Gastrocnemius medialis (tissue), 4 donors: Measurements from ENCODE around the gene RASSF6. TPM values are rescaled to one million over a fixed set of nuclear protein-coding genes. Genes with fewer than 3 reads are reported as not detected.

Experiments
- ATAC-seq, 2 donors: fragments of 150-250 bp; one replicate each; pipeline ENCODE4 v1.9.1; 2016
- DNase-seq, 2 donors: peaks; one replicate each; pipeline ENCODE4 v3.0.0-alpha.2; 2019
- H3K27ac ChIP-seq, 4 donors: fragments of 200-600 bp; sonication (generic); 1 replicate in 1 of 4; 2 replicates in 3 of 4; pipeline ENCODE4 v1.5.1; 2016 to 2018; ENCODE audit warnings: mild to moderate bottlenecking in 2 of 4, moderate library complexity in 1 of 4
- H3K27me3 ChIP-seq, 3 donors: fragments of 200-600 bp; sonication (generic) in 2 of 3; 1 replicate in 1 of 3; 2 replicates in 2 of 3; pipeline versions ENCODE4 v1.5.1 to v1.6.0; 2016 to 2019; ENCODE audit warnings: mild to moderate bottlenecking in 1 of 3, moderate library complexity in 1 of 3
- H3K36me3 ChIP-seq, 2 donors: fragments of 200-600 bp; sonication (generic) in 1 of 2; one replicate each; pipeline ENCODE4 v1.5.1; 2017 to 2018
- H3K4me1 ChIP-seq, 2 donors: fragments of 200-600 bp; sonication (generic) in 1 of 2; one replicate each; pipeline ENCODE4 v1.5.1; 2016 to 2017; ENCODE audit warnings: mild to moderate bottlenecking in 2 of 2
- H3K4me3 ChIP-seq, 4 donors: fragments of 200-600 bp; sonication (generic) in 3 of 4; 1 replicate in 1 of 4; 2 replicates in 3 of 4; pipeline ENCODE4 v1.5.1; 2016 to 2019; ENCODE audit warnings: mild to moderate bottlenecking in 2 of 4
- H3K9me3 ChIP-seq, 3 donors: fragments of 200-600 bp; sonication (generic) in 2 of 3; 1 replicate in 1 of 3; 2 replicates in 2 of 3; pipeline ENCODE4 v1.5.1; 2016 to 2019
- POLR2A ChIP-seq, 2 donors: fragments of 450-650 bp; IDR thresholded peaks; one replicate each; pipeline ENCODE4 v1.6.1; 2017; ENCODE audit warnings: antibody characterized with exemption in 2 of 2, mild to moderate bottlenecking in 2 of 2, moderate library complexity in 2 of 2
- in situ Hi-C, 4 donors: fragments of 200-750 bp; cut with MboI; loops; one replicate each; pipeline versions ENCODE4 v1.15.0 to v1.8.0; 2017; ENCODE audit warnings: low sequenced_read_pairs in 4 of 4
- intact Hi-C: fragments of 100-400 bp; cut with DNase I; formaldehyde crosslinking; loops from one replicate; pipeline ENCODE4 v1.15.1; 2023; ENCODE audit warnings: low total_unique reads
- total RNA-seq, 4 donors: library from RNA; depleted of rRNA; stranded (reverse); fragments of >200 nt; gene quantifications; one replicate each; pipeline versions ENCODE4 v1.1.0 to v1.2.3, GENCODE V29; 2016
- TF ChIP-seq, protein P1 (sequence below), 5 experiments: fragments of 450-650 bp in 3 of 5; fragments of 200-600 bp in 2 of 5; sonication (generic) in 2 of 5; IDR thresholded peaks in 4 of 5; conservative IDR thresholded peaks in 1 of 5; 1 replicate in 4 of 5; 2 replicates in 1 of 5; pipeline ENCODE4 v1.5.1; 2016 to 2019; ENCODE audit warnings: antibody characterized with exemption in 5 of 5, mild to moderate bottlenecking in 3 of 5, moderate library complexity in 3 of 5

Gene RASSF6
- total RNA-seq, 4 donors from 2014 or later: 0.15 to 0.27 TPM; not detected in 2

DNA sequence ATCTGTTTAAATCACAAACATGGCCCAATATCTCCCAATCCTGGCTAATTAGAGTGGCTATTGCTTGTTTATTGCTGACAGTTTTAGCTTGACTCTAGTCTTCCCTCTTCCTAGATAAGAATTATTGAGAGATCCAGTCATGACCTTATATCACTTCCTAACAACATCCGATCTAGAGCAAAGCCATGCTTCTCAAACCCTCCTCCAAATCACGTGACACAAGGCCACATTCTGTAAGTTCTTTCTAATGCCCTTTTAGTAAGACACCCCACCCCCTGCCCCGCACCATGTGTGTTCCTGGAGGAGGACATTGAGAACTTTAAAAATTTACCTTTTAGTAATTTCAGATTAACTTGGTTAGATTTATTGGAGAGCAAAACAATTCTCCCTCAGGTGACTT lies 40.6 kb upstream of the RASSF6 start:
- Histone ChIP-seq H3K4me3 (no peak overlapping the region), H3K27ac (no peak overlapping the region), H3K36me3 (no peaks in the 10 kb centered on the region), H3K4me1 (no peaks in the 10 kb centered on the region), H3K27me3 (no peaks in the 10 kb centered on the region), H3K9me3 (no peaks in the 10 kb centered on the region)
- intact Hi-C loops: loop anchor here (5.0 to 10.0 kb wide), 4 partner anchors 204 to 471 kb away; partner anchors contain the start of genes CXCL1 and CXCL3
- no peak for DNase-seq
- in situ Hi-C loops: loop anchor here (10.0 to 25.0 kb wide), 3 partner anchors 264 to 476 kb away; no protein-coding TSS in a partner anchor
- TF ChIP-seq, protein P1, sequence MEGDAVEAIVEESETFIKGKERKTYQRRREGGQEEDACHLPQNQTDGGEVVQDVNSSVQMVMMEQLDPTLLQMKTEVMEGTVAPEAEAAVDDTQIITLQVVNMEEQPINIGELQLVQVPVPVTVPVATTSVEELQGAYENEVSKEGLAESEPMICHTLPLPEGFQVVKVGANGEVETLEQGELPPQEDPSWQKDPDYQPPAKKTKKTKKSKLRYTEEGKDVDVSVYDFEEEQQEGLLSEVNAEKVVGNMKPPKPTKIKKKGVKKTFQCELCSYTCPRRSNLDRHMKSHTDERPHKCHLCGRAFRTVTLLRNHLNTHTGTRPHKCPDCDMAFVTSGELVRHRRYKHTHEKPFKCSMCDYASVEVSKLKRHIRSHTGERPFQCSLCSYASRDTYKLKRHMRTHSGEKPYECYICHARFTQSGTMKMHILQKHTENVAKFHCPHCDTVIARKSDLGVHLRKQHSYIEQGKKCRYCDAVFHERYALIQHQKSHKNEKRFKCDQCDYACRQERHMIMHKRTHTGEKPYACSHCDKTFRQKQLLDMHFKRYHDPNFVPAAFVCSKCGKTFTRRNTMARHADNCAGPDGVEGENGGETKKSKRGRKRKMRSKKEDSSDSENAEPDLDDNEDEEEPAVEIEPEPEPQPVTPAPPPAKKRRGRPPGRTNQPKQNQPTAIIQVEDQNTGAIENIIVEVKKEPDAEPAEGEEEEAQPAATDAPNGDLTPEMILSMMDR (IDR thresholded peaks at IDR 0.05 in 4 of 5, conservative IDR thresholded peaks at IDR 0.05 in 1 of 5): no peak
- TF ChIP-seq POLR2A (IDR thresholded peaks at IDR 0.05): no peak
- ATAC-seq: no peak

DNA sequence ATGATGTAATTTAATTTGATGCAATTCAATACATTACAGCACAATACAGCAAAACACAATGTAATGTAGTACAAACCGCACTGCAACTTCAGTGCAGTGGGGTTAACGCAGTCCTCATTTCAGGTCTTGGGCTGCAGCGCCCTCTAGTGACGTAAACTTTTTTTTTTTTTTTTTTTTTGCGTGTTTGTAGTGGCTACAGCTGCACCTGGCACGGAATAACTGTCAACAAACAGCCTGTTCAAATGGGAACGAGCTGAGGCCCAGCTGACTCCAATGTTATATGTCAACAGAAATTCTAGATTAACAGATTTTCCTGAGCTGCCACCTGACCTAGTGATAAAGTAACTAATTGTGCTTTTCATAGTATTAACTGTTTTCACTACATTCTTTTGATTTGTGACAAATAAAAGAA lies 33.5 kb upstream of the RASSF6 start:
- Histone ChIP-seq H3K4me1 (no peaks in the 10 kb centered on the region), H3K9me3 (no peaks in the 10 kb centered on the region), H3K36me3 (no peaks in the 10 kb centered on the region), H3K27me3 (no peaks in the 10 kb centered on the region), H3K4me3 (no peak overlapping the region), H3K27ac (no peak overlapping the region)
- in situ Hi-C loops: loop anchor here in 3 of 4 donors (10.0 to 25.0 kb wide), 2 partner anchors 481 to 484 kb away; no protein-coding TSS in a partner anchor
- intact Hi-C loops: loop anchor here (5.0 kb wide), 2 partner anchors 311 to 341 kb away; no protein-coding TSS in a partner anchor
- ATAC-seq (peak; percentile 46 to 62), DNase-seq (peak in 1 of 2 donors; percentile 13)
- TF ChIP-seq, protein P1 (IDR thresholded peaks at IDR 0.05 in 4 of 5, conservative IDR thresholded peaks at IDR 0.05 in 1 of 5): peak in 4 of 5 experiments; percentile 30 to 64 (median 52)
- TF ChIP-seq POLR2A (IDR thresholded peaks at IDR 0.05): no peak

DNA sequence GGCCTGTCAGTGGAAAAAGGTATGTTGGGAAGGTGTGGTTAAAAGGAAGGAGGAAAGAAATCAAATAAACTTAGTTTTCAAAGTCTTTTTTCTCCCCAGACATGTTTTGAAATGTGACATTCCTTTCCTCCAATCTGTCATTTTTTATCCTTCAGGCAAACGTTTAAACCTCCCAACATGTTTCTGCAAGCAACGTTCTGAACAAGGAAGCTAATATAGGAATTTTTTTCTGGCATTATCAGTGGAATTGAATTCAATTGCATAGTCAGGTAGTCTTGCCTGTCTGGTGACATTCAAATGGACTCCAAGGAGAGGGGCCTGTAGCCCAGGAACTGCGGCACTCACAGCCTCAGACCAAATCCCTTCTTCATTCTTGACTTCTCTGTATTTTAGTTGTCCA lies 30.0 kb upstream of the RASSF6 start:
- intact Hi-C loops: loop anchor here (5.0 kb wide), 2 partner anchors 308 to 338 kb away; no protein-coding TSS in a partner anchor
- Histone ChIP-seq H3K27ac (no peak overlapping the region), H3K27me3 (no peaks in the 10 kb centered on the region), H3K9me3 (no peaks in the 10 kb centered on the region), H3K4me1 (no peaks in the 10 kb centered on the region), H3K4me3 (no peak overlapping the region), H3K36me3 (no peaks in the 10 kb centered on the region)
- TF ChIP-seq, protein P1 (IDR thresholded peaks at IDR 0.05 in 4 of 5, conservative IDR thresholded peaks at IDR 0.05 in 1 of 5): no peak
- no peak for TF ChIP-seq POLR2A (IDR thresholded peaks at IDR 0.05)
- ATAC-seq (no peak), DNase-seq (no peak)
- in situ Hi-C loops: loop anchor here in 3 of 4 donors (10.0 to 25.0 kb wide), 2 partner anchors 485 to 487 kb away; no protein-coding TSS in a partner anchor

DNA sequence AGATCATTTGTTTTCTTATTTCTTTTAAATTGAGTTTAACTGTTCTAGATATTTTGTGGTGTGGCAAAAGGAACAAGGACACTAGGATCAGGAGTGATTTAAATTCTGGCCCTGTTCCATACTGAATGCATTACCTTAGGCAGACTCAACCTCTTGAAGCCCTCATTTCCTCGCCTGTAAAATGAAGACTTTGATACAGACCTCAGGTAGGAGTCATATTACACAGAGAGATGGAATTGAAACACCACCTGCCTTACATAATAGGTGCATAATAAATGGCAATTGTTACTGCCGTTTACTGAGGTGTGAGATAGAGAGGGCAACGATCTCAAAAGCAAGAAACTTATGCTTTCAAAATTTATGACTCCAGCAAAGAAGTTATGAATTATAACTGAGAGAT lies 28.2 kb upstream of the RASSF6 start:
- intact Hi-C loops (no loop called here), in situ Hi-C loops (loop anchor here in 2 of 4 donors (25.0 kb wide), 1 partner anchor 336 kb away; no protein-coding TSS in a partner anchor)
- Histone ChIP-seq H3K4me3 (no peak overlapping the region), H3K27me3 (no peaks in the 10 kb centered on the region), H3K9me3 (no peaks in the 10 kb centered on the region), H3K4me1 (no peaks in the 10 kb centered on the region), H3K36me3 (no peaks in the 10 kb centered on the region), H3K27ac (no peak overlapping the region)
- TF ChIP-seq, protein P1 (IDR thresholded peaks at IDR 0.05 in 4 of 5, conservative IDR thresholded peaks at IDR 0.05 in 1 of 5): no peak
- no peak for TF ChIP-seq POLR2A (IDR thresholded peaks at IDR 0.05)
- no peak for DNase-seq
- no peak for ATAC-seq
